ENCODE data around the gene DNAAF5. TPM values are rescaled to one million over a fixed set of nuclear protein-coding genes. Genes with fewer than 3 reads are reported as not detected.

The DNAAF5 gene
- total RNA-seq, 2 donors from 2014 or later: 31.0 to 54.9 TPM

DNA sequence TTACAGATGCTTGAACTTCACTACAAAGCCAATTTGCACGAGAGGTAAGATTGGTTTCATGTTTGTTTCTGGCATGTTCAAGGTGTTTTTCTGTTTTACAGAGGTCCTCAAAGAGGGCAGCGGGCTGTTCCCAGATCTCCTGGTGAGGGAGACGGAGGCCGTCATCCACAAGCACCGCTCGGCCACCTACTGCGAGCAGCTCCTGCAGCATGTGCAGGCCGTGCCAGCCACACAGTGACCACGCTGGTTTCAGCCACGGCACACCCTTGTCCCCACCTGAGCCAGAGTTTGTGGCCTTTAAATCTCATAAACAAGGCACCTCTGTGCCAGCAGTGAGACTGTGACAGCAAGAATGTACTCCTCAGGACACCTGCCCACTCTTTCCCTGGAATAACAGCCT, 58.9 kb downstream of the DNAAF5 start:
- Histone ChIP-seq H3K9me3 (no peaks in the 10 kb centered on the region), H3K27ac (no peak overlapping the region), H3K9ac (ENCODE audit: low read depth in 2 of 2, low read length in 2 of 2) (no peak overlapping the region), H3K4me1 (no peaks in the 10 kb centered on the region), H3K27me3 (no peaks in the 10 kb centered on the region), H3K4me3 (no peak overlapping the region), H3K36me3 (no peaks in the 10 kb centered on the region)
- DNase-seq: no peak
- TF ChIP-seq, protein P1, sequence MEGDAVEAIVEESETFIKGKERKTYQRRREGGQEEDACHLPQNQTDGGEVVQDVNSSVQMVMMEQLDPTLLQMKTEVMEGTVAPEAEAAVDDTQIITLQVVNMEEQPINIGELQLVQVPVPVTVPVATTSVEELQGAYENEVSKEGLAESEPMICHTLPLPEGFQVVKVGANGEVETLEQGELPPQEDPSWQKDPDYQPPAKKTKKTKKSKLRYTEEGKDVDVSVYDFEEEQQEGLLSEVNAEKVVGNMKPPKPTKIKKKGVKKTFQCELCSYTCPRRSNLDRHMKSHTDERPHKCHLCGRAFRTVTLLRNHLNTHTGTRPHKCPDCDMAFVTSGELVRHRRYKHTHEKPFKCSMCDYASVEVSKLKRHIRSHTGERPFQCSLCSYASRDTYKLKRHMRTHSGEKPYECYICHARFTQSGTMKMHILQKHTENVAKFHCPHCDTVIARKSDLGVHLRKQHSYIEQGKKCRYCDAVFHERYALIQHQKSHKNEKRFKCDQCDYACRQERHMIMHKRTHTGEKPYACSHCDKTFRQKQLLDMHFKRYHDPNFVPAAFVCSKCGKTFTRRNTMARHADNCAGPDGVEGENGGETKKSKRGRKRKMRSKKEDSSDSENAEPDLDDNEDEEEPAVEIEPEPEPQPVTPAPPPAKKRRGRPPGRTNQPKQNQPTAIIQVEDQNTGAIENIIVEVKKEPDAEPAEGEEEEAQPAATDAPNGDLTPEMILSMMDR (IDR thresholded peaks at IDR 0.05): no peak
- intact Hi-C loops (cut with DNase I): no loop called here

DNA sequence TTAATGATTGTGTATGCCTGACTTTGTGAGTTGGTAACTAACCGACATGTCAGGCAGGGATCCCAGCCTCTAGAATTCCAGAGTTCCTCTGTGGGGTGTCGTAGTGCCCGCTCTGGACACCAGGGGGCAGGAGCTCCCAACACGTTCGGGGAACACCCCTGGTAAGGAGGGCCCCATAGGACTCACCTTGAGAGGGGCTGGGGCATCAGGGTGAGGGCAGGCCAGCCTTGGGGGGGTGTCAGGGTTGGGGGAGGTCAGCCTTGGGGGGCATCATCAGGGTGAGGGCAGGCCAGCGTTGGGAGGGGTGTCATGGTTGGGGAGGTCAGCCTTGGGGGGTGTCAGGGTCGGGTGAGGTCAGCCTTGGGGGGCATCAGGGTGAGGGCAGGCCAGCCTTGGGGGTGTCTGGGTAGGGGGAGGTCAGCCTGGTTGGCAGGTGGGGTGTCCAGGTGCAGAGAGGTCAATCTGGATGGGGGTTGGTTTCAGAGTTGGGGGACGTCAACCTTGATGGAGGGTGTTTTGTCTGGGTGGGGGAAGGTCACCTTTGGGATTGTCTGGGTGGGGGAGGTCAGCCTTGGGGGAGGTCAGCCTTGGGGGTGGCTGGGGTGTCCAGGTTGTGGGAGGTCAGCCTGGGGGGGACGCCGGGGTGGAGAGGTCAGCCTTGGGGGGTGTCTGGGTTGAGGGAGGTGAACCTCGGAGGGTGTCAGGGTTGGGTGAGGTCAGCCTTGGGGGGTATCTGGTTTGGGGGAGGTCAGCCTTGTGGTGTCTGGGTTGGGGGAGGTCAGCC, 60.2 kb downstream of the DNAAF5 start:
- Histone ChIP-seq H3K9me3 (no peaks in the 10 kb centered on the region), H3K27ac (no peak overlapping the region), H3K9ac (ENCODE audit: low read depth in 2 of 2, low read length in 2 of 2) (no peak overlapping the region), H3K27me3 (no peaks in the 10 kb centered on the region), H3K4me1 (no peaks in the 10 kb centered on the region), H3K36me3 (no peaks in the 10 kb centered on the region), H3K4me3 (no peak overlapping the region)
- TF ChIP-seq, protein P1 (IDR thresholded peaks at IDR 0.05): peak; percentile 73
- intact Hi-C loops (cut with DNase I): loop anchor here (1.0 kb wide), 1 partner anchor 87 kb away; no protein-coding TSS in a partner anchor
- DNase-seq: peak; percentile 77

DNA sequence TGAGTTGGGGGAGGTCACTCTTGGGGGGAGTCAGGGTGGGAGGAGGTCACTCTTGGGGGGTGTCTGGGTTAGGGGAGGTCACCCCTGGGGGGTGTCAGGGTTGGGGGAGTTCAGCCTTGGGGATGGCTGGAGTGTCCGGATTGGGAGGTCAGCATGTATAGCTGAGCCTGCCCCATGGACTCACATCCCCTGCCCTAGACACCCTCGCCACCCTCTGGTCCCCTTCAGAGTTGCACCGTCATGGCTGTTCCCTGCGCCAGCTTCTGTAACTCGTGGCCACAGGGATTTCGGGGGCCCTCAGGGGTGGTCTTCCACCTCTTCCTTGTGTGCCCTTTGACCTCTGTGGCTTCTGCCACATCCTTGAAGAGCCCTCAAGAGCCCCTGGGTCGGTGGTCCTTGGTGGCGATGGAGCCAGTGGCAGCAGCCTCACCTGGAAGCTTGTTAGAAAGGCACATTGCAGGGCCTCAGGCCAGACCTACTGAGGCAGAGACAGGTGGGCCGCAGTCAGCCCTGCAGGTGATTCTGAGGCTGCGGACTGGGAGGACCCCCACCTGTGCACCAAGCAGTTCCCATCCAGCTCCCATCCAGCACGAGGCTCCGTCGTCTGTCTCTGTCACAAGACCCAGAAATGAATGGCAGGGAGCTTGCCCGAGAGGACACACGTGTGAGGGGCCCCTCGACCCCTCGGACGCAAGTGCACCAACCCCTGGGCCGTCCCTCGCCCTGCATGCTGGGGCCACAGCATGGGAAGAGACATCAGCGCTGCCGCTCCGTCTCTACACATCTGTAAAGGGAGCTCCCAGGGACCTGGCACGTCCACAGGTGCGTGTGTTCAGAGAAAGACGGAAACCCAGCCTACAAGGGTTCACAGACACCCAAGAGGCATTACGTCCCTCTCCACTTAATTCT, 61.1 kb downstream of the DNAAF5 start:
- H3K27ac ChIP-seq: no peak overlapping the region

DNA sequence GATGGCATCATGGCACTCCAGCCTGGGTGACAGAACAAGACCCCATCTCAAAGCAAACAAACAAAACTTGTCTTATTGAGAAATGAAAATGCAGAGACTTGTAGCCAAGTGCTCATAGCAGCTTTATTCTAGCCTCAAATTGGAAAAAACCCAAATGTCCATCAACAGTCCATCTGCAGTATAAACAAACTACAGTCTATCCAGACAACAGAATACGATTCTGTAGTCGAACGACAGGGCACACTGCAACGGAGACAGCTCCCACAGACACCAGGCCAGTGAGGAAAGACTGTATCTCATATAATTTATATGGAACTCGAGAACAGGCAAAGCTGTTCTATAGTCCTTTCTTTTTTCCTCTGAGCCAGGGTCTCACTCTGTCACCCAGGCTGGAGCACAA, 65.0 kb downstream of the DNAAF5 start:
- no peak for DNase-seq
- Histone ChIP-seq H3K27ac (no peak overlapping the region), H3K27me3 (no peaks in the 10 kb centered on the region), H3K36me3 (no peaks in the 10 kb centered on the region), H3K9me3 (no peaks in the 10 kb centered on the region), H3K4me1 (no peaks in the 10 kb centered on the region), H3K9ac (ENCODE audit: low read depth in 2 of 2, low read length in 2 of 2) (no peak overlapping the region), H3K4me3 (no peak overlapping the region)
- TF ChIP-seq, protein P1 (IDR thresholded peaks at IDR 0.05): no peak
- intact Hi-C loops (cut with DNase I): no loop called here

More for the DNA sequence above, 61.1 kb downstream of the DNAAF5 start:
- no peak for DNase-seq
- Histone ChIP-seq H3K4me3 (no peak overlapping the region), H3K4me1 (no peaks in the 10 kb centered on the region), H3K9me3 (no peaks in the 10 kb centered on the region), H3K9ac (ENCODE audit: low read depth in 2 of 2, low read length in 2 of 2) (no peak overlapping the region), H3K36me3 (no peaks in the 10 kb centered on the region), H3K27me3 (no peaks in the 10 kb centered on the region)
- TF ChIP-seq, protein P1 (IDR thresholded peaks at IDR 0.05): no peak
- intact Hi-C loops (cut with DNase I): no loop called here

DNA sequence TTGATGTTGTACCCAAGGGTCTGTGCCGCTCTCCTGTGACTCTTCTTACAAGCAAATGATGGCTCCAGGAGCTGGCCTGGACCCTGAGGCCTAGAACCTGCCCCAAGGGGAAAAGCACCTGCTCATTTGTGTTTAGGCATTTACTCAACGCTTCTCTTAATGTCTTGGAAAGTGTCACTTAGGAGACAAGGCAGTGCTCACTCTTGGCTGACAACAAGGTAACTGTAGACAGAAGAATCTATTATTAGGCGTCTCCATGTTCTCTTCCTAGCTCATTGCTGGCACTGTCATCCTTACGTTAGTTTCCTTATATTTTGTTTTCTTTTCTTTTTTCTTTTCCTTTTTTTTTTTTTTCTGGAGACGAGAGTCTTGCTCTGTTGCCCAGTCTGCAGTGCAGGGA, 67.7 kb downstream of the DNAAF5 start:
- H3K4me3 ChIP-seq: no peak overlapping the region
- H3K4me1 ChIP-seq: no peaks in the 10 kb centered on the region
- H3K9me3 ChIP-seq: no peaks in the 10 kb centered on the region
- H3K27ac ChIP-seq: no peak overlapping the region
- H3K36me3 ChIP-seq: no peaks in the 10 kb centered on the region
- no peak overlapping the region for H3K9ac ChIP-seq (ENCODE audit: low read depth in 2 of 2, low read length in 2 of 2)
- DNase-seq: no peak
- intact Hi-C loops (cut with DNase I): no loop called here
- TF ChIP-seq, protein P1 (IDR thresholded peaks at IDR 0.05): no peak
- H3K27me3 ChIP-seq: no peaks in the 10 kb centered on the region

Measured in colonic mucosa (tissue), 4 donors.